GM19452 (cell line): ENCODE results near the gene CPLX3.

Source experiments
- ATAC-seq: cut with Tn5 transposase; IDR thresholded peaks from one replicate; pipeline ENCODE4 v1.9.1; 2021; ENCODE audit not compliant: unreplicated experiment

CPLX3 gene

DNA sequence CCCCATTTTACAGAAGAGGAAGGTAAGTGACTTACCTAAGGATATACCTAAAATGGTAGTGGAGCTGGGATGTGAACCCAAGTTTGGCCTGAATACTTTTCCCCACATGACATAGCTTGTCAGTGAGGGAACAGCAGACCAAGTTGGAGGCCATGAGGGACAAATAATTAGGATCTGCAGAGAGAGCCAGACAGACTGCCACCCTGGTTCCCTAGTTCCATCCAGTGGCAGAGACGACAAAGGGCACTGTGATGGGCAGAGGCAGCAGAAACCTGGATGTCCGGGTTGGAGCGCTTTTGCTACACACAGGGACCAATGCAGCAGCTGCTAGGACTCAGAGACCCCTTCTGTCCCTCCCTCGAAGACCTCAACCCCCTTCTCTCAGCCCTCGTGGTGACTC, 1.2 kb downstream of the CPLX3 start:
- ATAC-seq, result no peak

DNA sequence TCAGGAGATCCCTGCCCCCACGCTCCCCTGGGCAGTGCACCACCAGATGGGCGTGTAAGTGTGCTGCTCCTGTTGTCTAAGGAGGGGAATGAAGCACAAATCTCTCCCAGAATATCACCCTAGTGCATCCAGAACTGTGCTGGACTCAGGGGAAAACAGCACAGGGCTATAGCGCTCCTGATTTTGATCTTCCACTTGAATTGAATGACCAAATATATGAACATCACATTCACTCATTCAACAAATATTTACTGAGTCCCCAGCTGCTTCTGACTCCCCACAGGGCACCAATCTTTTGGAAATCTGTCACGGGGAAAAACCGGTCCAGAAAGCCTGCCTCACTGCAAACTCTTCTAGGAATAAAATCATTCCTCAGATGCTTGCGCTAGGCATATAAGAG, 2.4 kb downstream of the CPLX3 start:
- ATAC-seq, result no peak

DNA sequence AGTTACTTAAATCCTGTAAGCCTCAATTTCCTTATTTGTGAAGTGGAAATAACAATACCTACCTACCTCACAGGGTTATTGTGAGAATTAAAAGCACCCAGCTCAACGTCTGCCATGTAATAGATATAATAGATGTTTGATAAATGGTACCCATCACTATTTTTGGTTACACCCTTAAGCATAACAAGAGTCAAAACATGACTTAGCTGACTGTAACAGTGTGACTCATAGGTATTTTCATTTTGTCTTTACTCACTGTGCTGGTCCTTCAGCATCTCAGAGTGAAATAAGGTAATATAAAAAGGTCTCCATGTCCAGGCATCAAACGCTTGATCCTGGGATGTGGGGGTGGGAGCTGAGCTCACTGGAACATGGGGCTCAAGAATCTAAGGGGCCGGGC, 3.1 kb downstream of the CPLX3 start:
- no peak for ATAC-seq

DNA sequence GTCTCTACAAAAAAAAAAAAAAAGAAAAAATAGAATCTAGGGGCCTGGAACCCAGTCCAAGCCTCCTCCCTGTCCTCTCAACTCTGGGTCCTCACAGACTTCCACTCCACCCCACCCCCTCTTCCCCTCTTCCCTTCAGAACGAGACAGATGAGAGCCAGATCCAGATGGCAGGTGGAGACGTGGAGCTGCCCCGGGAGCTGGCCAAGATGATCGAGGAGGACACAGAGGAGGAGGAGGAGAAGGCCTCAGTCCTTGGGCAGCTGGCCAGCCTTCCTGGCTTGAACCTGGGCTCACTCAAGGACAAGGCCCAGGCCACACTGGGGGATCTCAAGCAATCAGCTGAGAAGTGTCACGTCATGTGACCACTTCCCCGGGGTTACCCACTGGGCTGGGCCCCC, 3.6 kb downstream of the CPLX3 start:
- no peak for ATAC-seq

DNA sequence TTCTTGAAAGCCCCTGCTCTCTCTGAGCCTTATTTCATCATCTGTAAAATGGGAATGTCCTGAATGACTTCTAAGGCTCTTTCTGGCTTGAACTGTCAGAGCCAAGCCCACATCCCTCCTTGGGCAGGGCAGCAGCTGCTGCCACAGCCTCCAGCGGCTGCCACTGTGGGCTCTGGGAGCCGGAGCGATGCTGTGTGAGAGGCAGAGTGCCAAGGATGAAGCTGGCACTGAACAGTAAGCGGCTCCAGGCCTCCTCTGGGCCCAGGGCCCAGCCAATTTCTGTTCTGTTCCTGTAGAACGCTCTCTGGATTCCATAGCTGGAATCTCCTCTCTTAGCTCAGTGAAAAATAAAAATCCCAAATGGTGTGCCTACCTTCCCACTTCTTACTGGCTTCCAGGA, 4.4 kb downstream of the CPLX3 start:
- ATAC-seq, result no peak

DNA sequence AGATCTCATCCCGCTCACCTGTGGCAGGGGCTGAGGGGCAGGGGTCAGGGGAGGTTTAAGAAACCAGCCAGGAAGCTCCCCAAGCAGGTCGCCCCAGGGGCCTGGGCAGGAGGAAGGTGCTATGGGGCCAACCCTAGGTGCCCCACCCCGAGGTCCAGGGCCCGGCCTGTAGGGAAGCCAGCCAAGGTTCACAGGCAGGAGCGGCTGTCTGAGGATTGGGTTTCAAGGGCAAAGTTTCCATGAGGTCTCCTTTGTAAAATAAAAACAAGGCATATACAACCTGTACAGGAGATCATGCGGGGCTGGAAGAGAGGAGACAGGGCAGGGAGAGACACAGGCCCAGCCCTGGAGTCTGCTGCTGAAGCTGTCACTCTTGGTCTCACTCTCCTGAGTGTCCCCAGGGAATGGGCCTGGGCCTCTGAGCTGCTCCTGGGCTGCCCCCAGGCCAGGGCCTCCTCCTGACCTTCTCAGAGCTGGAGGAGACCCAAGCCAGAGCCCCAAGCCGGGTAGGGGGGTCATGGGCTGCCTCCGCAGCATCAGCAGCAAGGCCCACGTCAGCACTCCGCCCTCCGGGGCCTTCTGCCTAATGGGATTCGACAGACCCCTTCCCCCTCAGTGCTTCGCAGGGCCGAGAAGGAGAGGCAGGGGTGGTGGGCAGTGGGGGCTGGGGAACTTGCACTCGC, 5.5 kb downstream of the CPLX3 start:
- ATAC-seq, result no peak

DNA sequence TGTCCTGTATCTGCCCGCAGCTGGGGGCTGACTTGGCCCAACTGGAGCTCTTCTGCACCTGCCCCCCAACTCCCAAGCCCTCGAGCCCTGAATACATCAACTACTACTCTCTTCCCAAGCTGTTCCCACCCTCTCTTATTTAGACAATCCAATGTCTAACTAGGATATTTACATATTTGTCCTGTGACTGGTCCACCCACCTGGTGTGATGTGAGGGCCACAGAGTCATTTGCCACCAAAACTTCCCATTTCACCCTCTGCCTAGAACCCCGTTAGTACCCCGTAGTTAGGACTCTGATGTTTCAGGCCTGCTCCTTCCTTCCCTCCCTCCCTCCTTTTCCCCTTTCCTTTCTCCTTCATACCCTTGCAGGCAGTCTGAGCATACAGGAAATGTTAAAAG, 6.4 kb downstream of the CPLX3 start:
- no peak for ATAC-seq

DNA sequence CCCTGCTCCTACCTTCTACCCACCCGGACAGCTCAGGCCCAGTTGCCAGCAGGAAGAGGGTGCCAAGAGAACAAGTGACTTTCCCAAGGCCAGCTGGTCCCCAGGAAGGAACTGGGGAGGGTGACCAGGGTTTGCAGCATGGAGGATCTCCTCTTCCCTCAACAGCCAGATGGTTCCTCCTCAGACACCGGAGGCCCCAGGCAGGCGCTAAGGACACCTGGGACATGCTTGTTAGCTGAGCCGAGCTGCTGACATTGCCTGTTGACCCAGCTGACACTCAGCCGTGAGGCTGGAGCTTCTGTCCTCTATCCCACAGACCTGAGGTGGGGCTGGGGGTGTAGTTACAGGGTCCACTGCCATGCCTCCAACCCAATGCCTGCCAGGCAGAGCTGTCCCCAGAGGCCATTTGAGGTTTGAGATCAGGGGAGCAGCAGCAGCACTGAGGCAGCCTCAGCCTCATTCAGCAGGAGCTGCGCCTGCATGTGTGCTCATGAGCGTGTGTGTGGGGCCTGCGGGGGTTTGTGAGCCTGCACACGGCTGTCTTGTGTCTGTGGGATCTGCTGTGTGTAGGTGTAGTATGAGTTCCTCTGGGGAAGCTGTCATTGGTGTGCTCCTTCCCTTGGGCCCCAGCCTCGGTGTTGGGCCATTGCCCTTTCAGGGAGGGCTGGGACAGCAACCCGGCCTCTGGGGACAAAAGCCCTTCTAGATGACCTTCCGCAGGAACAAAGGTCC, 7.1 kb downstream of the CPLX3 start:
- ATAC-seq, result no peak

DNA sequence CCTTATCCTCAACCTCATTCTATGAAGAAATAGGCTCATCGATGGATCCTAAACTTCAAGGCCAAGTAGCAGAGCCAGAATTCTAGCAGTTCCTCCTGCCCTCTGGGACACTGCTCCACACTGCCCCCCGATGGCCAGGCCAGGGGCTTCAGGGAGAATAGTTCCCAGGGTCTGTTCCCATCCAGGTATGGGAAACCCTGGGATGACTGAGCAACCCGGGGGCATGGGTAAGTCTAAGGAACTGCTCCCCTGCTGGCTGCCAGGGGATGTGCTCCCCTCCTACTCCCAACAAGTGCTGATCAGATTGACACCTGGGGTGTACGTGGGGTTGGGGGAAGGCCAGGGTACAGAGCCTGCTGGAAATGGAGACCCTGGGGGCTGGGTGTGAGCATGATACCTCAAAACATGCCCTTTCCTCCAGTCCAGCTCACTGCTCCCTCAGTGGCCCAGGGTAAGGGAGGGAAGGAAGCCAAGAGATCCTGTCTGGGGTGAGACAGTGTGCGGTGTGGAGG, 8.9 kb downstream of the CPLX3 start:
- ATAC-seq, result no peak

DNA sequence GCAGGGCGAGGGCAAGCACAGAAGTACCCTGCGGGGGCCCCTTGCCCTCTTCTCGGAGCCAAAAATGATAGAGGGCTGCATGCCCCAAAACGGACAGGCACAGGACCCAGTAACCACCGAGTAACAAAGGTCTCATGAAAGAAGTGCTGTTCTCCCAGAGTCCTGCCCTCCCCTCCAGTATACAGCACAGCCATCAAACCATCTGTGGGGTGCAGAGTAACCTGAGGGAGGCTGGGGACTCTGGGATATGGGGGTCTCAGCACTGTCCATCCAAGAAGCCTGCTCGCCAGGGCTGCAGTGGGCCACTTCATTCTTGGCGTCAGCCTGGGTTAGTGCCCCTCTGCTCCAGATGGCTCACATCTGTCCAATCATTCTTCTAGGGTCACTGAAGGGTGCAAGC, 10.4 kb downstream of the CPLX3 start:
- no peak for ATAC-seq

DNA sequence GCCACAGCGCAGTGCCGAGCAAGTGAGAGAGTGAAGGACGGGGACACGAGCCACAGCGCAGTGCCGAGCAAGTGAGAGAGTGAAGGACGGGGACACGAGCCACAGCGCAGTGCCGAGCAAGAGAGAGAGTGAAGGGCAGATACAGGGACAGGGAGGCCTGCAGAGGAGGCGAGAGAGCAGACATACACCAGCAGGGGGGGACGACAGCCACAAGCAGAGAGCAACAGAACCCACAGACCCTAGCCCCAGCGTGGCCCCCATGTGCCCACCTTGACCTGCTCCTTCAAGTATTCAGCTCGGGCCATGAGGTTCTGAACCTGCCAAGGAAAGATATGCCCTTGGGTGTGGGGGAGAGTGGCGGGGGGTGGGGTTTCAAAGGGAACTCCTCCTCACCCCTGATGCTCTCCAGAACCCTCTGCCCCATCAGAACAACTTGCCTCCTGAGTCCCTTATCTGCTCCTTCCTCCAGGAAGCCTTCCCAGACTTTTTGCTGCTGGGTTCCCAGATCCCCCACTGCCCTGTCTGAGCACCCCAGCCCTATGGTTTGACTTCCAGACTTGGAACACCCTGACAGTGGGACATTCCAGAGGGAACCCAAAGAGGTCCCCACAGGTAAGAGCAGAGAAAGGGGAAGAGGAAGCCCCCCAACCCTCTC, 11.2 kb downstream of the CPLX3 start:
- no peak for ATAC-seq

DNA sequence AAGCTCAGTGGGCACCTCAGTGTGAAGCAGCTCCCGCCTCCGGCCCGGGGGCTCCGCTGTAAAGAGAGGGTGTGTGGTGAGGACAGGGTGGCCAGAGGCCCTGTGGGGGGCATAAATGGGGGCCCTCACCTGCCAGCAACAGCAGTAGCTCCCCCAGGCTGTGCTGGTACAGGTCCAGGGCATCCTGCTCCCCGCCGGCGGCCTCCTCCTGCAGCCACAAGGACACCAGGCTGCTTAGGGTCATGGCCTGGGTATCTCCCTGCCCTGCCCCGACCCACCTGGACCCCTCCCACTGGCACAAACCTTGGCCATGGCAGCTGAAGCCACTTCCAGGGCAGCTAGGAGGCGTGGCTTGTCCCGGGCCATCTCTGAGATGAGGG, 11.7 kb downstream of the CPLX3 start:
- ATAC-seq, result no peak

DNA sequence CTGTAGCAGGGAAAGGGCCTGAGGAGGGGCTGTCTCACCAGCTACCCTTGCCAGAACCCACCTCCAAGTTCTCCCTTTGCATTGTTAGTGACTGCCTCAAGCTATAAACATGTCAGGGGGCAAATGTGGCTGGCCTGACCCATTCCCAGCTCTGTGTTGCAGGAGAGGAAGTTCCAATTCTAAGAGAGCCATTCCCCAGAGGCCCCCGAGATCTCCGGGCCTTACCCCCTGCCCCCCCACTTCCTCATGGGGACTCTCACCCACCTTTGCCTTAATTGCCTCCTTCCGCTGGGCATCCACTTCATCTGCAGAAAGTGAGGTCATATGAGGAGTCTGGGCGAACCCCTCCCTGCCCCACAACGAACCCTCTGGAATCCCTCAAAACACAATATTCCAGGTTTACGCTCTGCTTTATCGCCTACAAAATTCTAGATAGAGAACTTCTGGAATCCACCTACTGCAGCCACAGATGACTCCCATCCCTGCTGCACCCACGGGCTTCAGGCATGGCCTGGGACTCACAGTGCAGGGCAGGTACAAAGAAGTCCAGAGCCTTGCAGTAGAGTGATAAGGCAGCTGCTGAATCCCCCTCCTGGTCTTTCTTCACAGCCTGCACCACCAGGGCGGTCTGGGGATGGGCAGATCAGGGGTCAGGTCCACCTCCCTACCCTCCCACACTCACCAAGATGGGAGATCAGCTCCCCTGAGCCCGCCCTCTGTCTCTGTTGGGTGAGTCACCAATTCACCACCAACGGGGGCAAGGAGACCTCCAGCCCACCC, 12.5 kb downstream of the CPLX3 start:
- no peak for ATAC-seq

DNA sequence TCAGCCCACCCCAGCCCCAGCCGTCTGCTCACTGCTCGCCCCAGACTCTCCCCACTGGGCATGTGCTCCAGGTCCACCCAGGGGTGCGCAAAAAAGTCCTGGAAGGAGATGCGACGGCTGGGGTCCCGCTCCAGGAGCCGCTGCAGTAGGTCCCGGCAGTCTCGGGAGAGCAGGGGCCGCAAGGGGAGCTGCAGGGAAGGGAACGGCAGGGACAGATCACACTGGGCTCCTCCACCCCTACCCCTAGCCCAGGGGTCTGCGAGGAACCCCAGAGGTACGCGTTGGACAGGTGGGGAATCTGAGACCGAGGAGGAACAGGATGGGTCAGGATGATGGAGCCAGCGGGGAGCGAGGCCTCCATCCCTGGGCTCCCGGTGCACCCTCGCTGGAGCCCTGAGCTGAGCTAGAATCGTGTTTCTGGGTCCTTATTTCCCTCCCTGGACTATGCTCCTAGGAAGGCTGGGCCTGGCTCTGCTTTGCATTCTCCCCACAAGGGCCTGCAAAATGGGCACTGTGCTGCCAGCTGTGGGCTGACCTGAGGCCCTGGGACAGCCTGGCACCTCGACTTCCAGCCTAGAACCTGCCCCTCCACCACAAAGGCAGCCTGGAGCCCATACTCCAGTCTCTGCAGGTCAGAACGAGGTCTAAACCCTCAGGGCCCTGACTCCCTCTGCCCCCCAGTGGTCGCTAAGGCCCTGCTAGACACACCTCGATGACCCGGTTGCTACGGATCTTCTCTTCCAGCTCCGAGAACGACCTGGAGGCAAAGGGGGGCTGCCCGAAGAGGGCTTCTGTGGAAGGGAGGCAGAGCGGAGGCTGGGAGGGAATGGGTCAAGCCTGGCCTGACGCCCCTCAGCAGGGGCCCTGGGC, 13.3 kb downstream of the CPLX3 start:
- ATAC-seq, result no peak

DNA sequence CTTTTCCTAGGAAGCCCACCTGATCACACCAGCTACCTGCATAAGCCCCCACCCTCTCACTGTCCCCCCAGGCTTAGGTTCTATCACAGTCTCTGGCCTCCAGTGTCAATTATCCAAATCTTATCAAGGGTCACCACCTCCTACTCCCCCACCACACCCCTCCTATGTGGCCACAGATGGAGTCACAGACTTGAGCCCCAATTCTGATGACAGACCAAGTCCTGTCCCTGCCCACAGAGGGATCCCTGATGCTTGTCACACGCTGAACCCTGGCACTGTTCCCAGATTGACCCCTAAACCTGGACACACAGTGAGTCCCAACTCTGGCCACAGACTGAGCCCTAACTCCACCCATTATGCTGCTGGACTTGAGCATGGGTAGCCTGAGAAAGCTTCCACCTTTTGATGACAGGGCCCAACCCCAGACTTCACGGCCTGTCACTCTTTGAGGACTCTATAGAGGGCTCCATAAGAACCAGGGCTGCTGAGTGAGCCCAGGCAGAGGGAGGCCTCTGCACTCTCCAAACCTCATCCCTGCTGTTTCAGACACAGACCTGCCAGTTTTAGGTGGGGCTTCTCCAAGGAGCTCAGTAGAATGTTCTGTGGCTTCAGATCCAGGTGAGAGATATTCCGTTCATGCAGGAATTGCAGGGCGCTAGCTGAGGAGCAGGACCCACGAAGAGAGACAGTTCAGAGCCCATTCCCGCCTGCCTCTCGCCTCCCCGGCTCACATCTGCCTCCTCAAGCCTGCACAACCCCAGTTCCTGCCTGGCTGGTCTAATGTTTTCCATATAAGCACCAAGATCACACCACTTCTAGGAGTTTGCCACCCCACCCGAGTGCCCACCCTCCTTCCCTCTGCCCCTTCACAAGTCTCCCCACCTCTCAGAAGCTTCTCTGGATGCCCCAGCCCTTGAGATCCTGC, 14.7 kb downstream of the CPLX3 start:
- ATAC-seq, result no peak

DNA sequence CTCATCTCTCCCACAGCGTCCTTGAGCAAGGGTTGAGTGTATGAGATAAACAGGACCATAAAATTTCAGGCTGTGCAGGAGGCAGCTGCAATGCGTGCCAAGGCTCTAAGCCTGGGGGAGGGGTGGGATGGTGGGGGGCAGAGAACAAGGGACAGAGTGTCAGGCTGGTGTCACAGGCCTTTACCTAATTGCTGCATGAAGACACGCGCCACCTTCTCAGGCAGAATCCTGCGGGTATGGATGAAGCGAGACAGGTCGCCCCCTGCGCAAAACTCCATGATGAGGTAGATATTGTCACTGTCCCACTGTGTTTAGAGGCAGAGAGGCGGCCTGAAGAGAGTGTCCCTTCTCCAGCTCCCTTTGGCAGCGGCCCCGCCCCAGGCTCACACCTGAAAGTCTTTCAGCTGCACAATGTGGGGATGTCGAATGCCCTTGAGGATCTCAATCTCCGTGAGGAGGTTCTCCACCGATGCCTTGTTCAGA, 15.5 kb downstream of the CPLX3 start:
- ATAC-seq, result no peak

DNA sequence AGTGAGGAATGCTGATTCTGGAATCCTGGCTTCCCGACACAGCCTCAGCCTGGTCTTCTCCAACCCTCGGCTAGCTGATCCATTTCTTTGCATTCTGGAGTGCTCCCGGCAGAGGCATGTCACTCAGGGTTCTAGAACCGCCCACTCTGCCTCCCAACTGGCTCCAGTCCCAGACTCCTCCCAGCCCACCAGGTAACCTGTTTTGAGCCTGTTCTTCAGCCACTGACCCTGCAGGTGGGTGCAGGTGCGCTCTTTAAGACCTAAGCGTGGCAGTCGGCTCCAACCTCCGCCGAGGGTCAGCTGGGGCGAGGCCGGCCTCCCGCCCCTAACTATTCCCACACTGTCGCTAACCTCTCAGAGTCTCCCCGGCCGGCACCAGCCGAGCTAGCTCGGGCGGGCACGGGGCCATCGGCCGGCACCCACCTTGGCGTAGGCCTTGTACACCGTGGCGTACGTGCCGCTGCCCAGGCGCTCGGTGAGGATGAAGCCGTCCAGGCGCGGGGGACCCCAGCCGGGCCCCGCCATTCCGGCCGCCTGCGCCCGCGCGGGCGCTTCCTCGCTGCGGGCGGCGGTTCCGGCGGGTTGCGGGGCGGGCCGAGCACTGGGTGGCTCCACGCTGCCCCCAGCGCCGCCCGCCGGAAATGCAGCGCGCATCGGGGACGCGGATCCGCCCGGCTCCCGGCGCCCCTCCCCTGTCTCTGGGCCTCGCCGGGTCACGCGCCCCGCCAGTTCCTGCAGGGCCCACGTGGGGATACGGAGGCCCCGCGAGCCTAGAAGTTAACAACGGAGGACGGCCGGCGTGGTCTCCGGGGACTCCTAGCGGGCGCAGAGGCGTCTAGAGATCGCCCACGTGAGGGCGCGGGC, 16.4 kb downstream of the CPLX3 start, which contains the start of gene ULK3:
Gene ULK3, minus strand, starts transcription at position 576 of the 864 bp plus-strand sequence. Its CDS starts 51 bp downstream, at position 525.
- peak; percentile 74 for ATAC-seq

DNA sequence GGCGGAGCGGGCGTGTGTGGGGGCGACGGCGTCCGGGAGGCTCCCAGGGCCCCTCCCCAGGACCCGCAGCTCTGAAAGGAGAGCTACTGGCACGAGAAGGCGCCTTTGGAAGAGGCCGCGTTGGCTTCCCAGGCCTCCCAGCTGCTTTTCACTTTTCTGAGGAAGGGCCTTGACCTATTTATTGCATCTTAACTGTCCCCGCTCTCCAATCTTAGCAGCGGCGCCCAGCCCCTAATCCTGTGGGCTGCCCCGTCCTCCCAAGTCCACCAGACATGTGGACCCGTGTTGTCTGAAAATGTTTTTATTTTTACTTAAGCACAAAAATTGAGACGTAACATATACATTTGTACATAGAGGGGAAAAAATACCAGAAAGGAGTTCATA, 17.0 kb downstream of the CPLX3 start:
- no peak for ATAC-seq
